HG02973 (cell line): Measurements from ENCODE around the gene LDLRAD3.

Source experiments
- ATAC-seq: cut with Tn5 transposase; IDR thresholded peaks from one replicate; pipeline ENCODE4 v1.9.1; 2021; ENCODE audit warnings: moderate library complexity; ENCODE audit not compliant: unreplicated experiment

The LDLRAD3 gene

DNA sequence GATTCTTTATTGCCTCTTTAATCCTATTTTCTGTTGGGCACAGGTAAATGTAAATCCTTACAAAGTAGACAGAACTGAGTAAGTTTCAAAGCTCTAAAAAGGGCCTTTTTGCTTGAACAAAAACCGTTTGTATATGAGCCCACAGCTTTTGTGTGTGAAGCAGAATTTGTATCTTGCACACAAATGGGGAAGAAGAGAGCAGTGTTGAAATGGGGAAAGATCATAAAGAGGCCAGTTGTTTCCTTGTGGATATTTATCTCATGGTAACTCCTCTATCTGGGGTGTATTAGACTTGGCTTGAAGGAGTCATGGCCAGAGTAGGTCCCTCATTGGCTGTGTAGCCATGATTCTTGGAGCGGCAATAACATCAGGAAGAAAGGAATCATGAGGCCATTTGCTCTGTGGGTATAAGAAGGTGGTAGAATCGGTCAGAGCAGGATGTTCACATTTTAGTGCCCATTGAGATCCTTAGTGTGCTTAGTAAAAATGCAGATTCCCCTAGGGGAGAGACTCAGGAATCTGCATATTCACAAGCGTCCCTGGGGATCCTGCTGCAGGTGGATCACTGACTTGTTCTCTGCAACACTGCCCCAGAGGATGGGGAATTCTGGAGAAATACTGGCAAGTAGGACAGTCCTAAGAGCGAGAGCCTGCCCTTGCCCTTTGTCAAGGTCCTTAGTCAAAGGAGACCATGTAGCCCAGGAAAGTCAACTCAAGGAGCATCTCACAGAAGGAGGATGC is 126.5 kb downstream of the LDLRAD3 start:
- ATAC-seq, result no peak

DNA sequence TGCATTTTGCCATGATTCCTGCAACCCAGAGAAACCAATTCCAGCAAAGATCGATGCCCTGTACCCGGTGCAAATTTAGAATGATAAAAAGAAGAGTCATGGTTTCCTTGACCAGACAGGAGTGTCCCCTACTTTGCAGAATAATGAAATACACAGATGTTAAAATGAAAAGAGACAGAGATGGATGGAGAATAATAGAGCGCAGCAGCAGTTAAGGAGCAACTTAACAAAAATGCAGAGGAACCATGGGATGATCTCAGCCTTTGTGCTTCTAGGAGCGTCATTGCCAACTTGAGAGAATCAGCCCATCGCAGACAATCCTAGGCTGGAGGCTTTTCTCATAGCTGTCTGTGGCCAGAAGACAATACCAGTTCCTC is 127.1 kb downstream of the LDLRAD3 start:
- ATAC-seq, result no peak

- no peak for ATAC-seq
These were observed 128.1 kb downstream of the LDLRAD3 start for GRCh38 chr11:36071917-36072500.

DNA sequence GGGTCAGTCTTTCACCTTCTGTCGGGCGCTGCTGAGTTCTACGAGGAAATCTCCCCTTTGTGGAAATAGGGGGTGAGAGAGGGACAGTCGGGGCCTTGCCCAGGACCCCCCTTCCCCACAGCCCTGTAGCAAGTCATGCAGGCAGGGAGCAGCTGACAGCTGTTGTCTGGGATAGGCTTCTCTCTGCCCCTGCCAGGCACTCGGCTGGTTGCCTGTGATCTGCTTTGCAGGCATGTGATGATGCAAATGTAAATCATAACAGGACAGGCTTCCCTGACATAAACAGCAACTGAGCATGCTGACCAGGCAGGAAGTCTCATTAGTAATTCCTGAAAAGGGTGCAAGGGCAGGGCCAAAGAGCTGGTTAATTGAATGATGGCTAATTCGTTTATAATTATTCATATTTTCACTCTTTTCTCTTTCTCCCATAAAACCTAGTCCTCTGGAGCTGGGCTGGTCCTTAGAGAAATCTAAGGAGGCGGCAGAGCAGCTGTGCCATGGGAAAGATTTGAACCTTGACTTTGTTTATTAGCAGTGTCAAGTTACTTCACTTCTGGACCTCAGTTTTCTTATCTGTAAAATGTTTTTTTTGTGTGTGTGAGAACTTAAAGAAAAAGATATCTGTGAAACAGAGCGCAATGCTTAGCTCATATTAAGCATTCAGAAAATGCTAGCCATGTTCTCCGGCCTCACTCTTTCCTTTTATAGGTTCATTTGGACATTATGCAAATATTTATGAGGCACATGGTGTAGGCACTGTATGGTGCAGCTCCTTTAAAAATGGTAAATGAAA is 129.7 kb downstream of the LDLRAD3 start:
- no peak for ATAC-seq

GRCh38 chr11:36074941-36075431 is 131.1 kb downstream of the LDLRAD3 start:
- ATAC-seq, result no peak

DNA sequence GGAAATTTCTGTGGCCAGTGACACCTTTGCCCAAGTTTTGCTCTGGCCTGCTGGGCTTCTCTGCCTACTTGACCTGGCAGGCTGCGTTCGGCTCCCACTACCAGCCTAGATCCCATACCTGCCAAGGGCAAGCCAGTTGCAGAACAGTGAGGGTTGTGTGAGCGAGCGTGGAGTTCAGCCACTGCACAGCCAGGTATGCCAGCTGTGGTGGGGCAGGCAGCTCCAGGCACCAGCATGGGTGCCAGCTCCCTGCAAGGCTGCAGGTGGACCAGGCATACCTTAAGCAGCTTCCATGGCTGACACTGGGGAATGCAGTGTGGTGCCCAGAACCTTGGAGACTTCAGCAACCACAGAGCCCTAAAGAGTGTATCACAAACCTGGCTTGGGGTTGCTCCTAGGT is 133.5 kb downstream of the LDLRAD3 start:
- ATAC-seq, result no peak

- ATAC-seq, result no peak
These were observed 134.2 kb downstream of the LDLRAD3 start for GRCh38 chr11:36077886-36078685.

DNA sequence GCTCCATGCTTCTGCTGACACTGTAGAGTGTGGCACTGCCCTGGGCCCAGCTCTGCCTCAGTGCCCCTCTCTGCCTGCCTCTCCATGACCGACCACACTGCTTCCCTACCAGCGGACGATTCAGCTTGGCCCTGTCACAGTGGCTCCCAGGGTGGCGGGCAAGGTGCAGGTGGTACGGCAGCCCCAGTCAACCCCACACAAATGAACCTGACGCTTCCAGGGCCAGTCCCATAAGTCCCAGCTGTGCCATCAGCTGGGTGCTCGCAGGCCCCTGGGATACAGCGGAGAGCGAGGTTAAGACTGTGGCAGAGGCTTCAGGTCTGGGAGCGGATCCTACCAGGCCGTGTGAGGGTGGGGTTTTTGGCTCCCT is 134.8 kb downstream of the LDLRAD3 start:
- ATAC-seq, result no peak

DNA sequence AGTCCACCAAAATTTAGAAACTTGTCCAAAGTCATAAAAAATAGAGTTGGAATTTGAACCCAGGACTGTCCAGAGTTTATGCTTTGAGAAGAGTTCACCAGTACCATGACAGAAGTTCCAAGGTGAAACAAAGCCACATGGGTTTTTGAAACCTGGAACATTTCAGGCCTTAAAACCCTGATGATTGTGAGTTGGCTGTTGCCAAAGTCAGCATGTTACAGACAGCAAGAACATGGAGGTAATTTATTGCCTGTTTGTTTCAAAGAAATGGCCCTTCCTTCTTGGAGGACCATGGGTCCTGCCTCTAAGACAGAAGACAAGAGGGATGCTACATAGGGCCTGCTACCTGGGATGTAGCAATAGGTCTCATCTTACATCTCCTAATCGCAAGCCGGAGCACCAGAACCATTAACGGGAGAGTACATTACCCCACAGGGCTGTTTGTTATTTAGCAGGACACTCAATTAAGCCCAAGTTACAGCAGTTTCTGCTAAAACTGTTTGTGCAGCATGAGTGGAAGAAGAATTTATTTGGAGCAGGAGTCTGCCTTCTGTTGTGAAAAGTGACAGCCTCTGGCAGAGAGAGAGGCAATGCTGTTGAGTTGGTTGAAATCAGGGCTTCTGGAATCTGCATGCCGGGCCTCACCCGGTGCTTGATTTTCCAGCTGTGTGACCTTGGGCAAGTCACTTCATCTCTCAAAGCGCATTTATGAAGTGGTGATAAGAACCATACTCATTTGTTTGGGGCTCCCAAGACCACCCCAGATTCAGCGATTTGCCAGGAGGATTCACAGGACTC is 136.2 kb downstream of the LDLRAD3 start:
- no peak for ATAC-seq

GRCh38 chr11:36081274-36081945 is 137.5 kb downstream of the LDLRAD3 start:
- ATAC-seq, result no peak

DNA sequence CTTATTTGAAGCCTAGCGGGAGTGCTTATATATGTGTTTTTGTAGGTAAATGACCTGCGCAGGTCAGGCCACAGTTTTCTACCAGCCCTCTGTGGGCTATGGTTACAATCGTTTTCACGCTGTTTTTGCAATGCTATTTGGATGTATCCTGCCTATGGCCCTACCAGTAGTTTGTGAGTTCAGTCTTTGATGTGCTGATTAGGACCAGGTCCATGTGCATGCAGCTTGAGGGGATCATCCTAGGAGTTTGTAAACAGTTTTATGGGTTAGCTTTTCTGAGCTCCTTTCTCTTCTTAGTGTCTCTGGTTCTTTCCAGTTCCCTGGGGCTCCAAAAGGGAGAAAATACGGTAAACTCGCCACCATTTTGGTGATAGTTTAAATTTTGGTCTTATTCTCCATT is 142.5 kb downstream of the LDLRAD3 start:
- no peak for ATAC-seq

GRCh38 chr11:36088266-36088972 is 144.6 kb downstream of the LDLRAD3 start:
- no peak for ATAC-seq

GRCh38 chr11:36089920-36090319 is 146.1 kb downstream of the LDLRAD3 start:
- no peak for ATAC-seq

GRCh38 chr11:36090356-36091109 is 146.7 kb downstream of the LDLRAD3 start:
- no peak for ATAC-seq

- no peak for ATAC-seq
These were observed 147.5 kb downstream of the LDLRAD3 start for GRCh38 chr11:36091256-36091811.

DNA sequence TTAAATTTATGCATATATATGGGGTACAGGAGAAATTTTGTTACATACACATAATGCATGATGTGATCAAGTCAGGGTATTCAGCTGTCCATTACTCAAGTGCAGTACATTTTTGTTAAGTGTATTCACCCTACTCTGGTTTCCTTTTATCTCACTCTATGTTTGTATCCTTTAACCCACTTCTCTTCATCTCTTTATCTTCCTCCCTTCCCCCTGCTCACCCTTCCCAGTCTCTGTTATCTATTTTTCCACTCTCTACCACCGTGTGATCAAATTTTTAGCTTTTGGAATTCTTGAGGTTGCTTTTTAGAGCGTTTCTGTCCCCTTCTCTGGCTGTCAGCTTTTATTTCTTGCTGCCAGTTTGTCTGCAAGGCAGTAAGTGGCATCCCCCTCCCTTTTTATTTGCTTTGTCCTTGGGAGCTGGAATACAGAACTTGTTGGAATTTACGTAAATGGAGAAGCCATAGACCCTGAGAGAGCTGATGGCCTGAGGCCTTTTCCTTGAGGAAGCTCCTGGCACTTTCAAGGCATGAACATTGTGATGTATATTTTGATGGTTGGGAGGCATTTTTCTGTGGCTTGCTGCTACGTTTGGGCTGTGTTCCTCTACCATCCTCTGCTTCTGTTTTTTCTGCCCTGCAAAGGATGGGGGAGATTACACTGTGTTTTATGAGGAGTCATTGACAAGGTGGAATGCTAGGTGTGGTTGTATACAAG is 148.6 kb downstream of the LDLRAD3 start:
- ATAC-seq, result no peak

- ATAC-seq, result no peak
These were observed 149.7 kb downstream of the LDLRAD3 start for GRCh38 chr11:36093548-36093947.
